ENCODE results near the gene ZFP91.

ZFP91 gene, protein sequence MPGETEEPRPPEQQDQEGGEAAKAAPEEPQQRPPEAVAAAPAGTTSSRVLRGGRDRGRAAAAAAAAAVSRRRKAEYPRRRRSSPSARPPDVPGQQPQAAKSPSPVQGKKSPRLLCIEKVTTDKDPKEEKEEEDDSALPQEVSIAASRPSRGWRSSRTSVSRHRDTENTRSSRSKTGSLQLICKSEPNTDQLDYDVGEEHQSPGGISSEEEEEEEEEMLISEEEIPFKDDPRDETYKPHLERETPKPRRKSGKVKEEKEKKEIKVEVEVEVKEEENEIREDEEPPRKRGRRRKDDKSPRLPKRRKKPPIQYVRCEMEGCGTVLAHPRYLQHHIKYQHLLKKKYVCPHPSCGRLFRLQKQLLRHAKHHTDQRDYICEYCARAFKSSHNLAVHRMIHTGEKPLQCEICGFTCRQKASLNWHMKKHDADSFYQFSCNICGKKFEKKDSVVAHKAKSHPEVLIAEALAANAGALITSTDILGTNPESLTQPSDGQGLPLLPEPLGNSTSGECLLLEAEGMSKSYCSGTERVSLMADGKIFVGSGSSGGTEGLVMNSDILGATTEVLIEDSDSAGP
- long read RNA-seq = 0 reads

DNA sequence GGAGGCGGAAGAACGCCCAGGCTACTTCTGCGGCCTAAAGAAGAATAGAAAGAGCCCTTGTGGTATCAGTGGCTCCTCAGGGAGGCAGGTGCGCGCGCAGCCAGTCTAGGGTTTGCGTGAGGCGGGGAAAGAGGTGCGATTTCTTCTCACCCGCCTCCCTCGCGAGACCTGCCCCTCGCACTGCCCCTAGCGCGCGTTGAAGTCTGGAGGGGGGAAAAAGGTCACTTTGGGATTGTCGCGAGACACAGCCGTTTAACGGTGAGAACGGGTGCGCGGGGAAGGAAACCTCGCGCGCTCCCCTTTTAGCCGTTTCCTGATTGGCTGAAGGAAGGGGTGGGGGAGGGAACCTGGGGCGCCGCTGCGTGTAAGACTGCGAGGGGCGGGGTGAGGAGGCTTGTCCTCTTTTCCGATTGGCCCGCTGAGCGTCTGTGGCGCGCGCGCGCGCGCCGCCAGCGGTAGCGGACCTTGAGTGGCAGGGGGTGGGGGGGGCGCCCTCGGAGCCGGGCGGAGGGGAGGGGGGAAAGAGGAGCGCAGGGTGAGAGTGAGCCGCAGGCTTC lies at the start of gene ZFP91:
Gene ZFP91 (plus strand): TSS at position 429 of the 557 bp plus-strand sequence. CDS start 219 bp downstream, outside the sequence.
- no peak for TF ChIP-seq SPI1 (IDR thresholded peaks at IDR 0.05; ENCODE audit: borderline replicate concordance, low read depth)
- TF ChIP-seq POLR2AphosphoS5 (IDR thresholded peaks at IDR 0.05; ENCODE audit: low read depth) = peak; percentile 87
- H3K27ac ChIP-seq (replicated peaks) = peak within 1 kb of the TSS; percentile 100
- H3K27me3 ChIP-seq (ENCODE audit: insufficient read depth, poor library complexity, severe bottlenecking) = no peaks in the 10 kb centered on the region
- H3K4me3 ChIP-seq (replicated peaks; ENCODE audit: insufficient read depth, low read length) = peak within 1 kb of the TSS; percentile 78
- DNase-seq (ENCODE audit: low read depth in 1 of 2, low spot score in 1 of 2) = peak; percentile 97

DNA sequence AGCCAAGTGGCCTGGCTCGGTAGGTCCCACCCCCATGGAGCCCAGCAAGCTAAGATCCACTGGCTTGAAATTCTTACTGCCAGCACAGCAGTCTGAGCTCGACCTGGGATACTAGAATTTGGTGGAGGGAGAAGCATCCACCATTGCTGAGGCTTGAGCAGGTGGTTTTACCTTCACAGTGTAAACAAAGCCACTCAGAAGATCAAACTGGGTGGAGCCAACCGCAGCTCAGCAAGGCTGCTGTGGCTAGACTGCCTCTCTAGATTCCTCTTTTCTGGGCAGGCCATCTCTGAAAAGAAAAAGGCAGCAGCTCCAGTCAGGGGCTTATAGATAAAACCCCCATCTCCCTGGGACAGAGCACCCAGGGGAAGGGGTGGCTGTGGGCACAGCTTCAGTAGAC lies 48.6 kb upstream of the ZFP91 start:
- no peak overlapping the region for H3K27ac ChIP-seq (replicated peaks)
- no peak overlapping the region for H3K4me3 ChIP-seq (replicated peaks; ENCODE audit: insufficient read depth, low read length)
- no peak for DNase-seq (ENCODE audit: low read depth in 1 of 2, low spot score in 1 of 2)
- TF ChIP-seq, protein P1, sequence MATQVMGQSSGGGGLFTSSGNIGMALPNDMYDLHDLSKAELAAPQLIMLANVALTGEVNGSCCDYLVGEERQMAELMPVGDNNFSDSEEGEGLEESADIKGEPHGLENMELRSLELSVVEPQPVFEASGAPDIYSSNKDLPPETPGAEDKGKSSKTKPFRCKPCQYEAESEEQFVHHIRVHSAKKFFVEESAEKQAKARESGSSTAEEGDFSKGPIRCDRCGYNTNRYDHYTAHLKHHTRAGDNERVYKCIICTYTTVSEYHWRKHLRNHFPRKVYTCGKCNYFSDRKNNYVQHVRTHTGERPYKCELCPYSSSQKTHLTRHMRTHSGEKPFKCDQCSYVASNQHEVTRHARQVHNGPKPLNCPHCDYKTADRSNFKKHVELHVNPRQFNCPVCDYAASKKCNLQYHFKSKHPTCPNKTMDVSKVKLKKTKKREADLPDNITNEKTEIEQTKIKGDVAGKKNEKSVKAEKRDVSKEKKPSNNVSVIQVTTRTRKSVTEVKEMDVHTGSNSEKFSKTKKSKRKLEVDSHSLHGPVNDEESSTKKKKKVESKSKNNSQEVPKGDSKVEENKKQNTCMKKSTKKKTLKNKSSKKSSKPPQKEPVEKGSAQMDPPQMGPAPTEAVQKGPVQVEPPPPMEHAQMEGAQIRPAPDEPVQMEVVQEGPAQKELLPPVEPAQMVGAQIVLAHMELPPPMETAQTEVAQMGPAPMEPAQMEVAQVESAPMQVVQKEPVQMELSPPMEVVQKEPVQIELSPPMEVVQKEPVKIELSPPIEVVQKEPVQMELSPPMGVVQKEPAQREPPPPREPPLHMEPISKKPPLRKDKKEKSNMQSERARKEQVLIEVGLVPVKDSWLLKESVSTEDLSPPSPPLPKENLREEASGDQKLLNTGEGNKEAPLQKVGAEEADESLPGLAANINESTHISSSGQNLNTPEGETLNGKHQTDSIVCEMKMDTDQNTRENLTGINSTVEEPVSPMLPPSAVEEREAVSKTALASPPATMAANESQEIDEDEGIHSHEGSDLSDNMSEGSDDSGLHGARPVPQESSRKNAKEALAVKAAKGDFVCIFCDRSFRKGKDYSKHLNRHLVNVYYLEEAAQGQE (IDR thresholded peaks at IDR 0.05; ENCODE audit: insufficient replicate concordance, low read depth) = no peak
- TF ChIP-seq CTCF (IDR thresholded peaks at IDR 0.05; ENCODE audit: insufficient read depth, low read length) (no peak), POLR2AphosphoS5 (IDR thresholded peaks at IDR 0.05; ENCODE audit: low read depth) (no peak), GABPA (IDR thresholded peaks at IDR 0.05; ENCODE audit: low read depth) (no peak), SPI1 (IDR thresholded peaks at IDR 0.05; ENCODE audit: borderline replicate concordance, low read depth) (no peak)
- H3K27me3 ChIP-seq (ENCODE audit: insufficient read depth, poor library complexity, severe bottlenecking) = no peaks in the 10 kb centered on the region

GRCh38 chr11:58531865-58532341 lies 47.0 kb upstream of the ZFP91 start:
- DNase-seq (ENCODE audit: low read depth in 1 of 2, low spot score in 1 of 2) = no peak
- TF ChIP-seq GABPA (IDR thresholded peaks at IDR 0.05; ENCODE audit: low read depth) (no peak), POLR2AphosphoS5 (IDR thresholded peaks at IDR 0.05; ENCODE audit: low read depth) (no peak), SPI1 (IDR thresholded peaks at IDR 0.05; ENCODE audit: borderline replicate concordance, low read depth) (no peak), CTCF (IDR thresholded peaks at IDR 0.05; ENCODE audit: insufficient read depth, low read length) (no peak)
- TF ChIP-seq, protein P1 (IDR thresholded peaks at IDR 0.05; ENCODE audit: insufficient replicate concordance, low read depth) = no peak
- H3K27ac ChIP-seq (replicated peaks) = no peak overlapping the region
- no peaks in the 10 kb centered on the region for H3K27me3 ChIP-seq (ENCODE audit: insufficient read depth, poor library complexity, severe bottlenecking)
- H3K4me3 ChIP-seq (replicated peaks; ENCODE audit: insufficient read depth, low read length) = no peak overlapping the region

DNA sequence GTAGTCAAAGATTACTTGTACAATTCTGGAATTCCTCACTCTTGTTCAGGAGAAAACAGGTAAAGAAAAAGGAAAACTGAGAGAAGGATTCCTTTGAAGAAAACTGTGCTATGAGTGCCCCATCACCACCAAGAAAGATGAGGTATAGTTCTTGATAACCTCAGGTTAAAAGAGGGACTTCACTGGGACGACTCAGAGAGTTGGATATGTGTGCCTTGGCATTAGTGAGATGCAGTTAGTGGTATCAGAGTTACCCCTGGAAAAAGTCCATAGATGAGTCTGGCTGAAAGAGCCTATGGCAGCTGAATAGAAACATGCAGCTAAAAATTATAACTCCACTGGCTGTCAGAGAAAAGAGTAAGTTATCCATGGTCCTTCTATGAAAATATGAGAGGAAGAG lies 32.0 kb upstream of the ZFP91 start:
- DNase-seq (ENCODE audit: low read depth in 1 of 2, low spot score in 1 of 2) = no peak
- Histone ChIP-seq H3K27me3 (ENCODE audit: insufficient read depth, poor library complexity, severe bottlenecking) (no peaks in the 10 kb centered on the region), H3K4me3 (replicated peaks; ENCODE audit: insufficient read depth, low read length) (no peak overlapping the region), H3K27ac (replicated peaks) (no peak overlapping the region)
- TF ChIP-seq CTCF (IDR thresholded peaks at IDR 0.05; ENCODE audit: insufficient read depth, low read length) (no peak), SPI1 (IDR thresholded peaks at IDR 0.05; ENCODE audit: borderline replicate concordance, low read depth) (no peak), GABPA (IDR thresholded peaks at IDR 0.05; ENCODE audit: low read depth) (no peak), POLR2AphosphoS5 (IDR thresholded peaks at IDR 0.05; ENCODE audit: low read depth) (no peak)
- TF ChIP-seq, protein P1 (IDR thresholded peaks at IDR 0.05; ENCODE audit: insufficient replicate concordance, low read depth) = no peak

All from HL-60 (cell line).